SJSA1 (cell line): ENCODE measurements around the gene NDUFA8. TPM values are rescaled to one million over a fixed set of nuclear protein-coding genes. Genes with fewer than 3 reads are reported as not detected.
"Not testable (repeated sequence)": the region's sequence is repeated elsewhere in the genome, so short reads cannot be mapped to it uniquely, and the experiment has no call there.

Experiments
- DNase-seq, 2 experiments: peaks; one replicate each; pipeline ENCODE4 v3.0.0-alpha.2; 2015 to 2020; ENCODE audit warnings: low spot score in 2 of 2, low read depth in 1 of 2
- H3K27ac ChIP-seq: fragments of 250-450 bp; sonication (Bioruptor Pico); 2 replicates; pipeline ENCODE4 v1.5.1; 2020; ENCODE audit warnings: mild to moderate bottlenecking, moderate library complexity
- H3K27me3 ChIP-seq: fragments of 250-450 bp; sonication (Bioruptor Pico); replicated peaks from 2 replicates; pipeline ENCODE4 v1.5.1; 2020; ENCODE audit warnings: mild to moderate bottlenecking, moderate library complexity
- H3K36me3 ChIP-seq: fragments of 250-450 bp; sonication (Bioruptor Pico); 2 replicates; pipeline ENCODE4 v1.5.1; 2020; ENCODE audit warnings: mild to moderate bottlenecking
- H3K4me1 ChIP-seq: fragments of 250-450 bp; sonication (Bioruptor Pico); replicated peaks from 2 replicates; pipeline ENCODE4 v1.6.1; 2021; ENCODE audit warnings: mild to moderate bottlenecking
- H3K4me3 ChIP-seq: fragments of 250-450 bp; sonication (Bioruptor Pico); 2 replicates; pipeline ENCODE4 v1.5.1; 2020; ENCODE audit warnings: mild to moderate bottlenecking
- H3K9me3 ChIP-seq: fragments of 250-450 bp; sonication (Bioruptor Pico); replicated peaks from 2 replicates; pipeline ENCODE4 v1.5.1; 2020; ENCODE audit warnings: mild to moderate bottlenecking
- total RNA-seq: library from RNA; depleted of rRNA; stranded (reverse); fragments of >200 nt; shearing (Covaris generic); gene quantifications from 2 replicates; pipeline ENCODE4 v1.2.3, GENCODE V29; 2014

Gene NDUFA8
- total RNA-seq, 1 experiment from 2014 or later, result 47.8 TPM

- Histone ChIP-seq H3K27ac (no peak overlapping the region), H3K27me3 (no peaks in the 10 kb centered on the region), H3K4me1 (no peaks in the 10 kb centered on the region), H3K9me3 (no peaks in the 10 kb centered on the region), H3K36me3 (no peaks in the 10 kb centered on the region), H3K4me3 (no peak overlapping the region)
- no peak for DNase-seq
Observed at GRCh38 chr9:122118343-122119165, 41.0 kb downstream of the NDUFA8 start.

- H3K27ac ChIP-seq, H3K27me3 ChIP-seq, H3K4me1 ChIP-seq, DNase-seq, H3K36me3 ChIP-seq, H3K4me3 ChIP-seq, H3K9me3 ChIP-seq: not testable (repeated sequence)
Observed at GRCh38 chr9:122117241-122117640, 42.3 kb downstream of the NDUFA8 start.

GRCh38 chr9:122116448-122117173, 43.0 kb downstream of the NDUFA8 start:
- Histone ChIP-seq H3K27ac (no peak overlapping the region), H3K4me1 (no peaks in the 10 kb centered on the region), H3K27me3 (no peaks in the 10 kb centered on the region), H3K36me3 (no peaks in the 10 kb centered on the region), H3K9me3 (no peaks in the 10 kb centered on the region), H3K4me3 (no peak overlapping the region)
- DNase-seq, result no peak

- no peak for DNase-seq
- Histone ChIP-seq H3K4me1 (no peaks in the 10 kb centered on the region), H3K27ac (no peak overlapping the region), H3K4me3 (no peak overlapping the region), H3K9me3 (no peaks in the 10 kb centered on the region), H3K27me3 (no peaks in the 10 kb centered on the region), H3K36me3 (no peaks in the 10 kb centered on the region)
Observed at GRCh38 chr9:122116040-122116439, 43.5 kb downstream of the NDUFA8 start.

GRCh38 chr9:122115176-122116035, 44.2 kb downstream of the NDUFA8 start:
- Histone ChIP-seq H3K4me1 (no peaks in the 10 kb centered on the region), H3K27ac (no peak overlapping the region), H3K27me3 (no peaks in the 10 kb centered on the region), H3K9me3 (no peaks in the 10 kb centered on the region), H3K4me3 (no peak overlapping the region), H3K36me3 (no peaks in the 10 kb centered on the region)
- no peak for DNase-seq

GRCh38 chr9:122113574-122113973, 46.0 kb downstream of the NDUFA8 start:
- no peak overlapping the region for H3K4me3 ChIP-seq
- H3K4me1 ChIP-seq, result no peaks in the 10 kb centered on the region
- no peaks in the 10 kb centered on the region for H3K36me3 ChIP-seq
- H3K9me3 ChIP-seq, result no peaks in the 10 kb centered on the region
- H3K27me3 ChIP-seq, result no peaks in the 10 kb centered on the region
- no peak for DNase-seq
- H3K27ac ChIP-seq, result no peak overlapping the region

- no peaks in the 10 kb centered on the region for H3K4me1 ChIP-seq
- DNase-seq, result no peak
- no peak overlapping the region for H3K4me3 ChIP-seq
- H3K27me3 ChIP-seq, result no peaks in the 10 kb centered on the region
- H3K9me3 ChIP-seq, result no peaks in the 10 kb centered on the region
- no peak overlapping the region for H3K27ac ChIP-seq
- H3K36me3 ChIP-seq, result no peaks in the 10 kb centered on the region
Observed at GRCh38 chr9:122112238-122112637, 47.3 kb downstream of the NDUFA8 start.

- Histone ChIP-seq H3K9me3 (no peaks in the 10 kb centered on the region), H3K36me3 (no peaks in the 10 kb centered on the region), H3K4me3 (no peak overlapping the region), H3K27ac (no peak overlapping the region), H3K4me1 (no peaks in the 10 kb centered on the region), H3K27me3 (no peaks in the 10 kb centered on the region)
- no peak for DNase-seq
Observed at GRCh38 chr9:122111413-122112085, 48.0 kb downstream of the NDUFA8 start.

- H3K4me1 ChIP-seq, result no peaks in the 10 kb centered on the region
- no peak overlapping the region for H3K27ac ChIP-seq
- H3K9me3 ChIP-seq, result no peaks in the 10 kb centered on the region
- H3K36me3 ChIP-seq, result no peaks in the 10 kb centered on the region
- no peak overlapping the region for H3K4me3 ChIP-seq
- DNase-seq, result no peak
- no peaks in the 10 kb centered on the region for H3K27me3 ChIP-seq
Observed at GRCh38 chr9:122110100-122110833, 49.3 kb downstream of the NDUFA8 start.

GRCh38 chr9:122109035-122109813, 50.4 kb downstream of the NDUFA8 start:
- no peaks in the 10 kb centered on the region for H3K4me1 ChIP-seq
- H3K27ac ChIP-seq, result no peak overlapping the region
- no peaks in the 10 kb centered on the region for H3K9me3 ChIP-seq
- no peak for DNase-seq
- no peaks in the 10 kb centered on the region for H3K27me3 ChIP-seq
- no peaks in the 10 kb centered on the region for H3K36me3 ChIP-seq
- H3K4me3 ChIP-seq, result no peak overlapping the region

- H3K4me3 ChIP-seq, result no peak overlapping the region
- H3K27me3 ChIP-seq, result no peaks in the 10 kb centered on the region
- no peaks in the 10 kb centered on the region for H3K36me3 ChIP-seq
- no peak for DNase-seq
- no peaks in the 10 kb centered on the region for H3K9me3 ChIP-seq
- no peaks in the 10 kb centered on the region for H3K4me1 ChIP-seq
- no peak overlapping the region for H3K27ac ChIP-seq
Observed at GRCh38 chr9:122107291-122107805, 52.2 kb downstream of the NDUFA8 start.

- Histone ChIP-seq H3K27ac (no peak overlapping the region), H3K4me1 (no peaks in the 10 kb centered on the region), H3K9me3 (no peaks in the 10 kb centered on the region), H3K36me3 (no peaks in the 10 kb centered on the region), H3K27me3 (no peaks in the 10 kb centered on the region), H3K4me3 (no peak overlapping the region)
- no peak for DNase-seq
Observed at GRCh38 chr9:122106576-122106975, 53.0 kb downstream of the NDUFA8 start.
